T-helper 2 cell (primary cell): Measurements from ENCODE around the gene ITGBL1.
A peak's percentile ranks its signal among the peaks of the same experiment; 100 is the strongest.

Experiments
- DNase-seq, 5 experiments: peaks; one replicate each; pipeline versions ENCODE4 v3.0.0 to v3.0.0-alpha.2; 2012 to 2022

Gene ITGBL1

DNA sequence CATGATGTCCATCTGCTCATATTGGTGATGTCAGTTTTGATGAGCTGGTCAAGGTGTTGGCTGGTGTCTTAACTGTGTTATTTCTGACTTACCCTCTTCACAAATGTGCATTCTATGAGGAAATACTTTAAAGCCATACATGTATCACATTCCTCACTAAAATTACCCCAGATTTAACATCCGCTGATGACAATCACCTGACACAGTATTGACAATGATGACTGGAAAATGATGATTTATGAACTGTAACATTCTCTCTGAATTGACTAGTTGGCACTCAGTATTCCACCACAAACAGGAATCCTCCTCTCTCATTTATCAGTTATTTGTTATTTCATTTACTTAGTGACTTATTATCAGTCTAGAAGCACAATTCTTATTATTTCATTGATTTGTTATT, 117.3 kb downstream of the ITGBL1 start:
- DNase-seq = no peak

DNA sequence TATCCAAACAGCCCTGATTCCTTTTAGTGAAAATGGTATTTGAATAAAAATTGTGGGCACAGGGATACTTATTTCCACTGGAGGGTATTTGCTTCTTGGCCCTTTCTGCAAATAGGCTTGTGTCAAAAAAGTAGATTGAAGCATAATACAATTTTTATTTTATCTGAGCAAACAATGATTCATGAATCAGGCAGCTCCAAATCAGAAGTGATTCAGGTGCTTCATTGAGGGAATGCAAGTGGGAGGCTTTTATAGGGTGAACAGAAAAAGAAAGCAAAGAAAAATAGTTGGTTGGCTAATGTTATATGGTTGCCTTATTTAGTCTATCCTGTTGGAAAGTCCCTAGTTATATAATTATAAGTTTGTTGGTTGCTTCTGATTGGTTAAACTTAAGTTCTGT, 117.9 kb downstream of the ITGBL1 start:
- no peak for DNase-seq

DNA sequence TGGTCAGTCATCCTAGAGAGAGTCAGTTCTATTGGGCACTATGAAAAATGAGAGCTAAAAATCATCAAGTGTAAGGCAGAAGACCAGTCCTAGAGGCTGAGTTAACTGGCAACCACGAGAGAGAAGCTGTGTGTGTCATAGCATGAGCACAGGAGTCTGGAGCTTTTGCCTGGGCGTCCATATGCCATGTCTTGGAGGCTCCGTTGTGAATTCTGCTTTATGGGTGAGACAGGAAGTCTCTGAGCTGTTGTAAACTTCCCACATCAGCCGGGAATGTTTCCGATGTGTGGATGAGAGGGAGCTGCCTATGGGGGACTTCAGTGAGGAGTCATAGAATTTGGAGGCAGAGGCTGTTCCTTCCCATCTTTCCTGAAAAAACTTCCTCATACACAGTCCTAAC, 120.0 kb downstream of the ITGBL1 start:
- no peak for DNase-seq

DNA sequence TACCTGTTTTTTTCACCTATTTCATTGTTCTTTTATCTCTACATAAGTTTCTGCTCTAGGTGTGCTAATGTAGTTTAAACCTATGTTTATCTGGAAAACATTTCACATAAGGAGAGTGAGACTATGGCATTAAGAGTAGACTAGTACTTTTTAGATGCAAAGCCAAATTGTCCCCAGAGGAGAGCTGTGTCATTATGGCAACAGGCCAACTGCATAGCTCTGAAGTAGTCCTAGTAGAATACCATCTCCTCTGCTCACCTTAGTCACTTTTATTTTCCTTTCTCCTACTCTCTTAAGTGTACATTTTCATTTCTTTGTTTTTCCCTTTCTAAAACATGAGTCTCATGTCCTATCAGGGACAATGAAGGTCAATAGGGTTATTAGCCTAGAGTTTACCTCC, 123.1 kb downstream of the ITGBL1 start:
- no peak for DNase-seq

DNA sequence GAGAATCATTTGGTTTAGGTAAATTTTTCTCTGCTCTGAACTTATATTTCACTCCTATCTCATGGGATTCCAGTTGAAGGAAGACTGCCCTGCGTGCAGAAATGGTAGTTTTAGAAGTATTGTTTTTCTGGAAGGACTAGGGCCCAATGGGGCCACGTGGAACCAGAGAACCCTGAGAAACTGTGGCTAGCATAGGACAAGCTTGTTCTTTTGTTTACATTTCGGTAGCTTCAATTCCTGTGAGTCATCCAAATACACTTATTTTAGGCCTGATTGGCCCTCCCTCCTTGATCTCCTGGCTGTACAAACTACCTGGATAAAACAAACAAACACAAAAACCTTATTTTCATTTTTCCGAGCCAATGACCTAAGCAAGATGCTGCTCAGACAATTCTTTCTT, 124.0 kb downstream of the ITGBL1 start:
- no peak for DNase-seq

DNA sequence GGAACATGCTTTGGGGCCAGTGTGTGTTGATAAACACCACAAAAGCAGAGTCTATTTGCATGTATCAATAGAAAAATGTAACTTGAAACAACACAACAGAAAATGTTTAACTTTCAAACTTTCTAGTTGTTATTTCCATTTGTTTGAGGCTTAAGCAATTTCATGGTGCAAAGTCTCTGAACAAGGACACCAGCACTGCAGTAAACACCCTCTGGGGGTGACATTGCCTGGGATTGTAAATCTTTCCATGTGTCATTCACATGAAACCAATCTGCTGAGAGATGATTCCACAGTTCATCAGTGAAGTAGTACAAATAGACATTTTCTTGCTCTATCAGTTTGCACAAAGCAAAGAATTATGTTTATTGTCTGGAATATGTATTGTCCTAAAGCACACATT, 124.5 kb downstream of the ITGBL1 start:
- no peak for DNase-seq

DNA sequence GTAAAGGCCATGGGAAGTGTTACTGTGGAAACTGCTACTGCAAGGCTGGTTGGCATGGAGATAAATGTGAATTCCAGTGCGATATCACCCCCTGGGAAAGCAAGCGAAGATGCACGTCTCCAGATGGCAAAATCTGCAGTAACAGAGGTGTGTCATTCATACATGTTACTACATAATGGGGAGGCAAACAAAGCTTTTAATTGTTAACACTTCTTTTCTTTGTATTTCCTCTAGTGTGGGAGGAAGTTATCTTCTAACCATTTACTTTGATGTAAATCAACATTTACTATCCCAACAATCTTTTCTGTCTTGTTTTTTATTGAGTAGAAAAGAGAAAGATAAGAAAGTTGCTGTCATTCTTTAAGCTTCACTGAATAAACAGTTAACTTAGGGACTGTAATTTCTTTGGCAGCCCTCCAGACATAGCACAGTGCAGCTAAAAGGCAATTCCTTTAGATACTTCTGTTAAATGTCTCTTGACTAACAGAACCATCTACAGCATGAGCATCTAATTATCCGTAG, 126.9 kb downstream of the ITGBL1 start:
- no peak for DNase-seq

DNA sequence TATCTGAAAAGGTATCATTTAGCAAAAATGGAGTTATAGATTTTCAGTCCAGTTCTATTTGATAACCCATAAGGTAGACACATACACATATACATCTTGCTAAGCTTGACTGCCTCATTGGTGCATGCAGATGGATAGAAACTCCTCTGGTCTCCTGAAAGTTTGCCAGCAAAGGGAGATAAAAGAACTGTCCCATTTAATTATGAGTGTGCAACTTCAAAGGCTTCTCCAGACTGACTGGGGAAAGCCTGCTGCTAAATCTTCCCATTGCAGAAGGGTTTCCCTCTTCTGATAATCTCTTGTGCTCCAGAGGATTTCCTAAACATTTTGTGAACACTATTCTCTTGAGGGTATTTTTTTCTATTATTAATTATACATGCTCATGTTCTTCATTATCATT, 131.9 kb downstream of the ITGBL1 start:
- no peak for DNase-seq

DNA sequence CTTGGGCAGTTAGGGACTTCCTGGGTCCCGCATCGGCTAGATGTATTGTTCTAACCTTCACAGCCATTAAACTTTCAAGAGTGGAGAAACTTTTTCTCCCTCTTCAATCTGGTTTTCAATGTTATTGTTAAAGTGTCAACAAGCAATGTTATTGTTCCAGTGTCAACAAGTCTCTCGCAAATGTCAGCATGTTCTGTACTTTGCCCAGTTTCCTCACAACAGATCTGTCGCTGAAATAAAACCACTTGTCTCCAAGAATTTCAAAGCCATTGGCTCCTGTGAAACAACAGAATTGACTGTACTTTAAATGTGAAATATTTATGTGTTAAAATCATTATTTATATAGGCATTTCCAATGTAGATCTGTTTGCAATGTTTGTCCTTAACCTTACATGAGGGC, 138.0 kb downstream of the ITGBL1 start:
- no peak for DNase-seq

DNA sequence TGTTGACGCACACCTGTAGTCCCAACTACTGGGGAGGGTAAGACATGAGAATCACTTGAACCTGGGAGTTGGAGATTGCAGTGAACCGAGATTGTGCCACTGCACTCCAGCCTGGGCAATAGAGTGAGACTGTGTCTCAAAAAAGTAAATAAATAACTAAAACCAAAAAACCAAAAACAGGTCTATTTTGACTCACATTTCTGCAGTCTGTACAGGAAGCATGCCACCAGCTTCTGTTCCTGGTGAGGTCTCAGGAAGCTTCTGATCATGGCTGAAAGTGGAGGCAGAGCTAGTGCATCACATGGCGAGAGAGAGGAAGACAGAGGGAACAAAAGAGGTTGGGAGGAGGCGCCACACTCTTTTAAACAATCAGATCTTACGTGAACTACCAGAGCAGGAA, 142.5 kb downstream of the ITGBL1 start:
- no peak for DNase-seq

DNA sequence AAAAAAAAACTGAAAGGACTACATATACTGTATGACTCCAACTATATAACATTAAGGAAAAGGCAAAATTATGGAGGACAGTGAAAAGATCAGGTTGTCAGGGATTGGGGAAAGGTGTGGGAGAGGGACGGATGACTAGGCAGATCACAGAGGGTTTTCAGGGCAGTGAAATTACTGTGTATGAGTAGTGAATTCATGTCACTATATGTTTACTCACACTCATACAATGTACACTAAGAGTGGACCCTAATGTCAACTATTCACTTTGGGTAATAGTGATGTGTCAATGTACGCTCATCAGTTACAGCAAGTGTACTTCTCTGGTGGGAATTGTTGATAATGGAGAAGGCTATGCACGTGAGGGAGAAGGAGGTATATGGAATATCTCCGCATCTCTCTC, 144.3 kb downstream of the ITGBL1 start:
- DNase-seq = no peak

DNA sequence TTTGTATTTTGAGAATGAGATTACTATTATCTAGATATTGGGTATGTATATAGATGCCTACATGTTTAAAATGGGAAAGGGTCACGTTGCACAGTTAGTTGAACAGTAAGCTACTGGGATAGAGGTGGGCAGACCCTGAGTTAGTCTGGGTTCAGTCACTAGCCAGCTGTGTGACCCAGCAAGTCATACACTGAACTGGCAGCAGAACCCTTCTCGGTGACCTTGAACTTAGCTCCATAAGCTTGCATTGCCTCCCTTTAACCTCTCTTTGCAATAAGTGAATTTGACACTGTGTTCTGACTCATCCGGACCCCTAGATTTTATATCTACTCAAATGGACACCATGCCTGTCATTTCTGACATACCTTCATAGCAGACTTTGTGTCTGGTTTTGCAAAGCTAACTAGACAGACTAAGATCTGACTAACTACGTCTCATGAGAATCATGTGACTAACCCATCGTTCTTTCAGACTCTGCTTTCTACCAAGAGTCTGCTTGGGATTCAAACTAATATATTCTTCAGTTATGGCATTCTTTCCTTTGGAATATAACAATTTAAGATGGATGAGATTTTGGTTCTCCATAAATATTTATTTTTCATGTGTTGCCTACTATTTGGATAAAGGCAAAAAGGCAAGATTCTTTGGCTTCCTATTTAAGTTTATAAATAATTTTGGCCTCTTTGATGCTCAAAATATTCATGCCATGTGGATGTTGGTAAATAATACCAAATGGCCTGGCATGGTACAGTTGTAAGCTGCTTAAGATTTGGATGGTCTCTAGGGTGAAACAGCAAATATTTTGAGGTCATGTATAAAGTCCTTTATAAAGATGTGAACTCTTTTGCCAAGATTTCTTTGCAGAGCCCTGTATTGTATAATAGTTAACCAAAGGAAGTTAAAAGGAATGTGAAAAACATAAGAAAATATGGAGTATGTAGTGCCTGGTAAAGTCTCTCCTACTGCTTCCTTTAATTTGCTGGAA, 159.3 kb downstream of the ITGBL1 start:
- no peak for DNase-seq

DNA sequence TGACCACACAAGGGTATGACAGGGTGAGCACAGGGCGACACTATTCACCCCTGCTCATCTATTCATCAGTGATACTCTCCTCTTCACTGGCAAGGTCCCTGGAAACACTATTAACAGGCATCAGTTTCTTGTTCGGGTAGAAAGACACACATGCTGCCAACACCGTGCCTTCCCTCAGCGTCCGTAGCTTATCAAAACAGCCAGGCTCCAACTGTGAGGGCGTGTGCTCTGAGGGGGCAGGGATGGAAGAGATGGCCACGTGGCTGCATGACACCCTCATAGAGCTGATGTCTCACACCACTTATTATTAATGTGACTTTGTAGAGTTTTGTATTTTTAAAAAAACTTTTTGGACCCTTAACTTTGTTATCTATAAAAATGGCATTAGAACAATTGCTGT, 160.3 kb downstream of the ITGBL1 start:
- DNase-seq = no peak

DNA sequence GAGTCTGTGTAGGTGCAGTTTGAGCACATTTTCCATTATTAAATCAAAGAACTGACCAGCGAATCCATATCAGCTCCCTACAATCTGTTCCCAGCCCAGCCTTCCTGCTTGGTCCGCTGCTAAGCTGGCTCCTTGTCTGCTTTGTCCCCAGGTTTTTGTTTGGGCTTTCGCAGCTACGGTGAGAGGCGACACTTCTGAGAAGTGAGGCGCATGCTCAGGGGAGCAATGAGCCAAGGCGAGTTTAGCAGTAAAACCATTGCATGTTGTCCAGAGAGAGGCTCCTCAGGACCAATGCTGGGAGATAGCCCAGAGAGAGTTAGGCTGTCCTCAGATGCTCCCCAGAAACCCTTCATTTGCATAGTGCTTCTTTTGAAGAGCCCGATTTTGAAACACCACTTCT, 162.0 kb downstream of the ITGBL1 start:
- DNase-seq = no peak

DNA sequence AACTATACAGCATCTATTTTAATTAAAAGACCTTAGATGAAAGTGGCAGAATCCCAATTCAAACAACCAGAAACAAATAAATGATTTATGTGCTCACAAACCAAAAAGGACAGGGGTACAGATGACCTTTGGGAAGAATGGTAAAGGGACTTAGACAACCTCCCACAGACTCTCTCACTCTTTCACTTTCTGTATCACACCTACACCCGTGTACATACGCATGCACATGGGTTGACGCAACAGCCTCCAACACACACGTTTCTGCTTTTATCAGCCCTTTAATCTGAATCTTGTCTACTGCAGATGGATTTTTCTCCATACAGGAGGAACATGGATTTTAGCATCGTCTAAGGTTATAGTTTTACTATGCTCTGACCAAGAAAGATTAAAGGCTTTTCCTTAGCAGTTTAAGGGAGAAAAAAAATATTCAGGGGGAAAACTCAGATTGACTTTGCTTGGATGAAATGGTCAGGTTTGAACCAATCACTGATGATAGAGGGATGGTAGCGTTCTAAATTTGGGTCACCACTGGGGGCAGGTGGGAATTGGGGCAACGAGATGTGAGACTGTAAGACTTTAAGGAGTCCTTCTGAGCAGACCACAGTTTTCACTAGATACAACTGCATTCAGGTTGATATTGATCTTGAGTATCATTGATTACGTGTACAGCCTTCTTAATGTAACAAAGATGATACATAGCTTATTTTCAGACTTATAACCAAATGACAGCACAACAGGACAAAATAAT, 166.1 kb downstream of the ITGBL1 start:
- peak in 2 of 5 experiments; percentile 37 to 39 for DNase-seq

DNA sequence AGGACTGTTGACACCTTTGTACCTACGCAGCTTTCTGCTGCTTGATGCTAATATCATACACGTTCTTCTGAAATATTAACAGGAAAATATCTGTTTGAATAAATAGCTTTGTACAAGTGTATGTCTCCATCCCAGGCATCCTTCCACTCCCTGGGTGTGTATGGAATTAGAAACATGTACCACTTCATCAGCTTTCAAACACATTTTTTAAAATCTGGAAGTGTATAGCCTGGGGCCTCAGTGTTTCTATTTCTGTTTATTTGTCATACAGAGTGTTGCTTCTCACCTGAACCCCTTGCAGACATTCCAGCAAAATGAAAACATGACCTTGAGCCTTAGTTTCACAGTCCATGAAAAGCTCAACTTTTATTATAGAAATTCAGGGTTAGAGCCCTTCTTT, 168.6 kb downstream of the ITGBL1 start:
- DNase-seq = no peak

DNA sequence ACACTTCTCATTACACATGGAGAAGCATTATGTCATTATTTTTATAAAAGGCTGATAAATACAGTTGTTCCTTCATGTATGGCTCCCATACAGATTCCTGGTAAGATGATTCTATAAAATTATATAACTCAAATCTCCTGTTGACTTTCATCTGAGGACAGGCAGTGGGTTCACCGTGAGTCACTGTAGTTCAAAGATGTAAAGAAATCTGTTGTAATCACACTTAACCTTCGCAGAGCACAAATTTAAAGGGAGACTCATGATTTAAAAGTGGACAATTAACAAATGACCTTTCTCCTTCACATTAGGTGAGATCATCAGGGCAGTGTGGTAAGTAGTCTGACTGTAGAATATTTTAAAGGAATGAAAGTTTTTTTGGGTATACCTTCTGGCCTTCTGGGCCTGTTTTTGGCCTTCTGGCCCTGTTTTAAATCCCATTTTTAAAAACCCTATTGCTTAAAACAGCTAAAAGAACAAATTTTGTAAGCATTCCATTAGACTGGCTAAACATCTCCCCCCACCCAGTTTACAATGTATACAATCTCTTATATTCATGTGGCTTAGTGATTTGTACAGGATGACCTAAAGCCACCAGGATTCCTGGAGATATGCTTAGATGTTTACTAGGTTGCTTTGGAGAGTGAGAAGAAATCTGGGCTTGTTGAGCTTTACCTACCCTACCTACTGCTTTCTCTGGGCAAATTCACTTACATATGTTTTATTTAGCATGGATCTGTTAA, 171.2 kb downstream of the ITGBL1 start:
- no peak for DNase-seq

DNA sequence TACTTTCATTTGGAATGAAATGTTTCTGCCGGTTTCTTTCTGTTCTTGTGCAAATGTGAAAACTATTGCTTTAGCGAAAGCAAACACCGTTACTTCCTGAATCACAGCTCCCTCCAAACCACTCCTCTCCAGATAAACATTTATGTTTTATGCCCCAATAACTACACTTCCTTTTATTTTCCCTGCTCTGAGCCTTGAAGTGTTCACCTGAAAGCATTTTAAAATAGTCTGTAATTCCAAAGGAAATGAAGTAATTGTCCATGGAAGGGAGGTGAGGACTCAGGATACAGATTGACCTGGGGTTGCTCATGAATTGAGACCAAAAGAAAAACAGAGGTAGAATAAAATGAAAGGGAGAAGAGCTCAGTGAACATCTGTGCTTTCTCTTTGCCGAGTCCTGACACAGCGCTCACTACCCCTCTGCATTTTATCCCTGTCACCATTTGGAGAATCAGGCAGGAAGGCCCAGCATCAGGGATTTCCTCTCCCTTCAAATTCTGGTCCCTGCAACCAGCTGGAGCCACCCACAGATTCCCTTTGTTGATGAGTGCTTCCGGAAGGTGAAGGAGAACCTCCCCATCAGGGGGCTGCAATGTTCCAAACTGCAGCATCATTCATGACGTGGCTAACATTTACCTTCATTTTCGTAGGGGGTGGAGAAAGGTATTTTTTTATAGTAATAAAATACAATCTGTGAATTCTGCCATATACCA, 171.9 kb downstream of the ITGBL1 start:
- no peak for DNase-seq

DNA sequence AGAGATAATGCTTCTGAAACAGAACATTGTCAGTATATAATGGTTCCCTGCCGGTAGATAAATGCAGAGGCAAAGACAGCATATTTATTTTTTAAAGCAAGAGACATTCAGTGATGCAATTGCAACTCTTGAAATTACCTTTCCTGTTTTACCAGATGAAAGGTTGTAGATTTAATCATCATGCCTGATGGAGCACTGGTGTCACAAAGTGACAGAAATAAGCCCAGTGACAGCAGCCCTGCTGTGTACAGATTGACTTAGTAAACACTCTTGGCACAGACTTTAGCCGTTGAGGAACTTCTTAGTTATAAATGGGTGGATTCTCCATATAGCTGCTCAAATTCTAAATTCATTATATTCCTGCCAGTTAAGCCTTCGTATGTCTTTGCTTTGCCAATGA, 172.5 kb downstream of the ITGBL1 start:
- peak in 1 of 5 experiments; percentile 55 for DNase-seq

DNA sequence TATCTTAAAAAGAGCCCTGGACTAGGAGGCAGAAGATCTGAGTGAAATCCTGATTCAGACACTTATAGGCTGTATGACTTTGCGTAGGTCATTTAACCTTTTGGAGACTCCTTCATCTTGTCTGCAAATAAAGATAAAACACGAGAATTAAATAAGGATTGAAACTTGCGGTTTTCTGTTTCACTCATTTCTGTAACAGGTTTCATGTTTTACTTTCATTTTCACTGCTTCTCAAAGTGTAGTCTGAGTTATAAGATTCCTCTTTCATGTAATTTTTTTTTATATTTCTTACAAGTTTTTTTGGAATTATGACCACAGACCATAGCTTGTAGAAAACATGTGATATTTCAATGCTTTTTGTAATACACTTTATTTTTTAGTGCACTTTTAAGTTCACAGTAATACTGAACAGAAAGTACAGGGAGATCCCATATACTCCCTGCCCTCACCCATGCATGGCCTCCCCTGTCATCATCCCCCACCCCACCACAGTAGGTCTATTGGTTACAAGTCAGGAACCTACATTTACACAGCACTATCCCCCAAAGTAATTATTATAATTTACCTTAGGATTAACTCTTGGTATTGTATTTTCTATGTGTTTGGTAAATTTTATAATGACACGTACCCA, 174.6 kb downstream of the ITGBL1 start:
- peak in 3 of 5 experiments; percentile 5 to 80 (median 30) for DNase-seq

DNA sequence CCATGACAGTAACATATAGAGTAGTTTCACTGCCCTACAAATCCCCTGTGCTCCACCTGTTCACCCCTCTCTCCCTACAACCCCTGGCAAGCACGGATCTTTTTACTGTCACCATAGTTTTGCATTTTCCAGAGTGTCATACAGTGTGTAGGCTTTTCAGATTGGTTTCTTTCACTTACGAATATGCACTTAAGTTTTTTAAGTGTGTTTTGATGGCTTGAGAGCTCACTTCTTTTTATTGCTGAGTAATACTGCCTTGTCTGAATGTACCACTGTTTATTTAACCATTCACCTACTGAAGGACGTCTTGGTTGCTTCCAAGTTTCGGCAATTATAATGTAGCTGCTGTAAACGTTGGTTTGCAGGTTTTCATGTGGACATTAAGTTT, 175.1 kb downstream of the ITGBL1 start:
- no peak for DNase-seq

DNA sequence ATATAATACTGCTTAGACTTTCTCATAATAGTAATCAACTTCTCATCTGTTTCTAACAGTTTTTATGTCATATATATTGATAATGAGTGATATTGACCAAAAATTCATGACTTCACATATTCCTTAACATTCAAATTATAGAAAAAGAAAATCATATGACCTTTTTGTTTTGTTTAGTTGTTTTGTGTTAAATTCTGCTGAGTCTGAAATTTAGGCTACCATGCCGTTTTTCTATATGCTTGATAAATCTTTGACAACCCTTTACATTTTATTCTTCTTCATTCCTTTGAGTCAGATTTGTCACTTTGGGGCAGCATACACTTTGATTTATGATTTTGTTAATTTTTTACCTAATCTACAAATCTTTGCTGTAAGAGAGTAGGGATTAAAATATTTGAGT, 176.4 kb downstream of the ITGBL1 start:
- DNase-seq = no peak
